SK-N-SH treated with all-trans-retinoic acid at 6 μM for 48 hours (cell line): ENCODE measurements around the gene CDH4.

Experiments
- BACH2 ChIP-seq: fragments of 250-450 bp; sonication (Bioruptor Pico); IDR thresholded peaks from 2 replicates; pipeline ENCODE4 v1.9.0; 2021; ENCODE audit warnings: mild to moderate bottlenecking, borderline replicate concordance
- CSDC2 ChIP-seq: fragments of 250-450 bp; sonication (Bioruptor Pico); IDR thresholded peaks from 2 replicates; pipeline ENCODE4 v1.5.0; 2020; ENCODE audit warnings: mild to moderate bottlenecking, moderate library complexity
- ISL1 ChIP-seq: fragments of 250-450 bp; sonication (Bioruptor Pico); IDR thresholded peaks from 2 replicates; pipeline ENCODE4 v2.1.2; 2022; ENCODE audit warnings: mild to moderate bottlenecking, moderate library complexity
- OSR1 ChIP-seq: fragments of 250-450 bp; sonication (Bioruptor Pico); IDR thresholded peaks from 2 replicates; pipeline ENCODE4 v1.8.0; 2022; ENCODE audit warnings: moderate library complexity, mild to moderate bottlenecking, inconsistent platforms
- PPARA ChIP-seq: fragments of 250-450 bp; sonication (Bioruptor Pico); IDR thresholded peaks from 2 replicates; pipeline ENCODE4 v1.5.0; 2020; ENCODE audit warnings: mild to moderate bottlenecking, borderline replicate concordance
- RARB ChIP-seq: fragments of 250-450 bp; sonication (Bioruptor Pico); IDR thresholded peaks from 2 replicates; pipeline ENCODE4 v1.8.0; 2021; ENCODE audit warnings: mild to moderate bottlenecking, moderate library complexity
- SNAI2 ChIP-seq: fragments of 250-450 bp; sonication (Bioruptor Pico); IDR thresholded peaks from 2 replicates; pipeline ENCODE4 v1.5.0; 2020; ENCODE audit warnings: mild to moderate bottlenecking, moderate library complexity
- ZC3H10 ChIP-seq: fragments of 250-450 bp; sonication (Bioruptor Pico); IDR thresholded peaks from 2 replicates; pipeline ENCODE4 v1.5.1; 2021; ENCODE audit warnings: mild to moderate bottlenecking, moderate library complexity
- ZFP30 ChIP-seq: fragments of 450-650 bp; formaldehyde crosslinking; IDR thresholded peaks from 2 replicates; pipeline ENCODE4 v1.5.0; 2022; ENCODE audit warnings: mild to moderate bottlenecking, moderate library complexity
- ZNF70 ChIP-seq: fragments of 450-650 bp; formaldehyde crosslinking; IDR thresholded peaks from 2 replicates; pipeline ENCODE4 v1.5.0; 2020; ENCODE audit warnings: mild to moderate bottlenecking, moderate library complexity
- ZNF8 ChIP-seq: fragments of 450-650 bp; formaldehyde crosslinking; IDR thresholded peaks from 2 replicates; pipeline ENCODE4 v1.5.0; 2020; ENCODE audit warnings: mild to moderate bottlenecking, moderate library complexity
- TF ChIP-seq, protein P1 (sequence below): fragments of 250-450 bp; sonication (Bioruptor Pico); IDR thresholded peaks from 2 replicates; pipeline ENCODE4 v1.8.0; 2020; ENCODE audit warnings: mild to moderate bottlenecking, moderate library complexity, borderline replicate concordance
- TF ChIP-seq, protein P2 (sequence below): fragments of 250-450 bp; sonication (Bioruptor Pico); IDR thresholded peaks from 2 replicates; pipeline ENCODE4 v1.5.0; 2020; ENCODE audit warnings: mild to moderate bottlenecking, moderate library complexity

DNA sequence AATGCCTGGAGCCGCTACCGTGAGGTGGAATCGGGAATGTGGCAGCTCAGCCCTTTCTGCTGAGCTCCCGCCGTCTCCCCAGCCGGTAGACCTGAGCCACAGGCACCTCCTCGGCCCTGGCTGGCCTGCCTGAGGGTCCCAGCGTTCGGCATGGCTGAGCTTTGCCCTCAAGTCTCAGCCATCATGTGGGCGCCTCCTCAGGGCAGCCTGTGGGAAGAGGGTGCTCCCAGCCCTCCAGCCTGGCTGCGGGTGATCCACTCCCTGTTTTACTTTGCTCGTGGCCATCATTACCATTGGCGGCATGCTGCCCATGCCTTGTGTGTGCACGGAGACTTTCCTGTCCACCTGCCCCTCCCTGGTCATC is 329.7 kb downstream of the CDH4 start:
- TF ChIP-seq, protein P1, sequence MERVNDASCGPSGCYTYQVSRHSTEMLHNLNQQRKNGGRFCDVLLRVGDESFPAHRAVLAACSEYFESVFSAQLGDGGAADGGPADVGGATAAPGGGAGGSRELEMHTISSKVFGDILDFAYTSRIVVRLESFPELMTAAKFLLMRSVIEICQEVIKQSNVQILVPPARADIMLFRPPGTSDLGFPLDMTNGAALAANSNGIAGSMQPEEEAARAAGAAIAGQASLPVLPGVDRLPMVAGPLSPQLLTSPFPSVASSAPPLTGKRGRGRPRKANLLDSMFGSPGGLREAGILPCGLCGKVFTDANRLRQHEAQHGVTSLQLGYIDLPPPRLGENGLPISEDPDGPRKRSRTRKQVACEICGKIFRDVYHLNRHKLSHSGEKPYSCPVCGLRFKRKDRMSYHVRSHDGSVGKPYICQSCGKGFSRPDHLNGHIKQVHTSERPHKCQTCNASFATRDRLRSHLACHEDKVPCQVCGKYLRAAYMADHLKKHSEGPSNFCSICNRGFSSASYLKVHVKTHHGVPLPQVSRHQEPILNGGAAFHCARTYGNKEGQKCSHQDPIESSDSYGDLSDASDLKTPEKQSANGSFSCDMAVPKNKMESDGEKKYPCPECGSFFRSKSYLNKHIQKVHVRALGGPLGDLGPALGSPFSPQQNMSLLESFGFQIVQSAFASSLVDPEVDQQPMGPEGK (CRISPR knock-in tag), result no peak
- no peak for TF ChIP-seq SNAI2 (CRISPR knock-in tag)
- TF ChIP-seq ZNF70 (CRISPR knock-in tag), result no peak
- no peak for TF ChIP-seq RARB (CRISPR knock-in tag)
- no peak for TF ChIP-seq BACH2 (CRISPR knock-in tag)
- no peak for TF ChIP-seq ZFP30
- TF ChIP-seq, protein P2, sequence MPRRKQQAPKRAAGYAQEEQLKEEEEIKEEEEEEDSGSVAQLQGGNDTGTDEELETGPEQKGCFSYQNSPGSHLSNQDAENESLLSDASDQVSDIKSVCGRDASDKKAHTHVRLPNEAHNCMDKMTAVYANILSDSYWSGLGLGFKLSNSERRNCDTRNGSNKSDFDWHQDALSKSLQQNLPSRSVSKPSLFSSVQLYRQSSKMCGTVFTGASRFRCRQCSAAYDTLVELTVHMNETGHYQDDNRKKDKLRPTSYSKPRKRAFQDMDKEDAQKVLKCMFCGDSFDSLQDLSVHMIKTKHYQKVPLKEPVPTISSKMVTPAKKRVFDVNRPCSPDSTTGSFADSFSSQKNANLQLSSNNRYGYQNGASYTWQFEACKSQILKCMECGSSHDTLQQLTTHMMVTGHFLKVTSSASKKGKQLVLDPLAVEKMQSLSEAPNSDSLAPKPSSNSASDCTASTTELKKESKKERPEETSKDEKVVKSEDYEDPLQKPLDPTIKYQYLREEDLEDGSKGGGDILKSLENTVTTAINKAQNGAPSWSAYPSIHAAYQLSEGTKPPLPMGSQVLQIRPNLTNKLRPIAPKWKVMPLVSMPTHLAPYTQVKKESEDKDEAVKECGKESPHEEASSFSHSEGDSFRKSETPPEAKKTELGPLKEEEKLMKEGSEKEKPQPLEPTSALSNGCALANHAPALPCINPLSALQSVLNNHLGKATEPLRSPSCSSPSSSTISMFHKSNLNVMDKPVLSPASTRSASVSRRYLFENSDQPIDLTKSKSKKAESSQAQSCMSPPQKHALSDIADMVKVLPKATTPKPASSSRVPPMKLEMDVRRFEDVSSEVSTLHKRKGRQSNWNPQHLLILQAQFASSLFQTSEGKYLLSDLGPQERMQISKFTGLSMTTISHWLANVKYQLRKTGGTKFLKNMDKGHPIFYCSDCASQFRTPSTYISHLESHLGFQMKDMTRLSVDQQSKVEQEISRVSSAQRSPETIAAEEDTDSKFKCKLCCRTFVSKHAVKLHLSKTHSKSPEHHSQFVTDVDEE, result no peak
- no peak for TF ChIP-seq ZC3H10
- no peak for TF ChIP-seq ISL1
- no peak for TF ChIP-seq CSDC2
- no peak for TF ChIP-seq OSR1 (CRISPR knock-in tag)
- TF ChIP-seq PPARA (CRISPR knock-in tag), result no peak
- no peak for TF ChIP-seq ZNF8 (CRISPR knock-in tag)
